DND-41 (cell line): ENCODE measurements around the gene SYNDIG1.

Experiments used
- EZH2 ChIP-seq: IDR thresholded peaks from 3 replicates; pipeline ENCODE4 v1.6.1; 2012; ENCODE audit warnings: borderline replicate concordance, low read depth, mild to moderate bottlenecking, moderate library complexity, low read length, inconsistent platforms; ENCODE audit not compliant: severe bottlenecking
- TF ChIP-seq, protein P1 (sequence below): IDR thresholded peaks from 2 replicates; pipeline ENCODE4 v1.5.1; 2012; ENCODE audit warnings: borderline replicate concordance, low read length, moderate library complexity, mild to moderate bottlenecking; ENCODE audit not compliant: poor library complexity, severe bottlenecking; ENCODE audit errors: extremely low read depth

DNA sequence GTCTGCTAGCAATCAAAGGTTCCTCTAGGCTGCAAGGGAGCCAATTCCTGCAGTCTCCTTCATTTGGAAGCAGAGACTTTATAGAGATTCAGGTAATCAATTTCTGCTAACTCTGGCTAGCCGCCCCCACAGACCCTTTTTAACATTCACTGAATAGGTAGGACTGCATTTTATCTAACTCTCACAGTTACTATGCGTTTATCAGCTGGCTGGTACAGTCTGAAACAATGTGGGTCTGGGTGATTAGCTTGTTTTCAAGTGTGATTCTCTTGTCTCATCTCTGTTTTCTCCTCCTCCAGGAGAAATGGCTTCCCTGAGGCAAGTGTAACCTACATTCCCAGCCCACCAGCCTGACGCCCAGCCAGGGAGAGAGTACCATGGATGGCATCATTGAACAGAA is 73.3 kb downstream of the SYNDIG1 start:
- TF ChIP-seq, protein P1, sequence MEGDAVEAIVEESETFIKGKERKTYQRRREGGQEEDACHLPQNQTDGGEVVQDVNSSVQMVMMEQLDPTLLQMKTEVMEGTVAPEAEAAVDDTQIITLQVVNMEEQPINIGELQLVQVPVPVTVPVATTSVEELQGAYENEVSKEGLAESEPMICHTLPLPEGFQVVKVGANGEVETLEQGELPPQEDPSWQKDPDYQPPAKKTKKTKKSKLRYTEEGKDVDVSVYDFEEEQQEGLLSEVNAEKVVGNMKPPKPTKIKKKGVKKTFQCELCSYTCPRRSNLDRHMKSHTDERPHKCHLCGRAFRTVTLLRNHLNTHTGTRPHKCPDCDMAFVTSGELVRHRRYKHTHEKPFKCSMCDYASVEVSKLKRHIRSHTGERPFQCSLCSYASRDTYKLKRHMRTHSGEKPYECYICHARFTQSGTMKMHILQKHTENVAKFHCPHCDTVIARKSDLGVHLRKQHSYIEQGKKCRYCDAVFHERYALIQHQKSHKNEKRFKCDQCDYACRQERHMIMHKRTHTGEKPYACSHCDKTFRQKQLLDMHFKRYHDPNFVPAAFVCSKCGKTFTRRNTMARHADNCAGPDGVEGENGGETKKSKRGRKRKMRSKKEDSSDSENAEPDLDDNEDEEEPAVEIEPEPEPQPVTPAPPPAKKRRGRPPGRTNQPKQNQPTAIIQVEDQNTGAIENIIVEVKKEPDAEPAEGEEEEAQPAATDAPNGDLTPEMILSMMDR: no peak
- TF ChIP-seq EZH2: no peak
